ENCODE measurements around the gene DOC2B. TPM values are rescaled to one million over a fixed set of nuclear protein-coding genes. Genes with fewer than 3 reads are reported as not detected.

Gene DOC2B
- total RNA-seq, 4 donors from 2014 or later, result 5.3 to 45.6 (median 20.5) TPM

DNA sequence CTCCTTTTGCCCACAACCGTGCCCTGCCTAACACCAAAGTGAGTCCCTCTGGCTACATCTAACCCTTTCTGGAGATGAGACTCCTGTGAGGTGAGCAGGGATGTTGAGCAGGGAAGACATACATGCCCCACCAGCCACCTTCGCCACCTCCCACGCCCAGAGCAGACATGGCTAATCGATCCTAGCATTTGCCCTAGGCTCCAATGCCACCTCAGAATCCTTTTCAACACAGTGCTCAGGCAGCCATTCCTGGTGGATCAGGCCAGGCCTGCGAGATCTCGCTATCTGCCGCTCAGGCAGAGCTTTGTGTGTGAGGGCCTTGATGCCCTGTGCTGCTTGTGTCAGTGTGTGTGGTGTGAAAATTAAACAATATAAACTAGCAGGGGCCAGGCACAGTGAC lies 23.1 kb downstream of the DOC2B start:
- no peak for TF ChIP-seq CTCF (IDR thresholded peaks at IDR 0.05; ENCODE audit: low read depth)

DNA sequence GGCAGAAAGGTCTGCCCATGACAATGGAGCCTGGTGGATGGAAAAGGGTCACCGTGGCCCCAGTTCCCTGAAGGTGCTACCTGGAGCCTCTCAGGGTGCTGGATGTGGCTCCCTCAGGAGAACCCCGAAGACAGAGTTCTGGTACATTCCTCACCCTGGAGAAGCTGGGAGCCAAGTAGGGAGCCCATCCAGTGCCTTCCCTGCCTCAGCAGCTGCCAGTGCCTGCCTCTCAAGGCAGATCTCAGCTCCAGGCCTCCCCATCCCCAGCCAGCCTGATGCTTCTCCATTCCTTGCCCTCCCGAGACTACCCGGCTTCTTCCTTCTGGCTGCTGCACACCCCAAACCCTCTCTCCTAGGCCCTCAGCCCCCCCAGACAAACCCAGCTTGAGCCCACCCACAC lies 23.5 kb downstream of the DOC2B start:
- no peak for TF ChIP-seq CTCF (IDR thresholded peaks at IDR 0.05; ENCODE audit: low read depth)

GRCh38 chr17:156946-157345 lies 24.5 kb downstream of the DOC2B start:
- TF ChIP-seq CTCF (IDR thresholded peaks at IDR 0.05; ENCODE audit: low read depth), result no peak

- no peak for TF ChIP-seq CTCF (IDR thresholded peaks at IDR 0.05; ENCODE audit: low read depth)
Observed at GRCh38 chr17:156094-156621, 25.3 kb downstream of the DOC2B start.

GRCh38 chr17:155576-155975 lies 25.9 kb downstream of the DOC2B start:
- no peak for TF ChIP-seq CTCF (IDR thresholded peaks at IDR 0.05; ENCODE audit: low read depth)

DNA sequence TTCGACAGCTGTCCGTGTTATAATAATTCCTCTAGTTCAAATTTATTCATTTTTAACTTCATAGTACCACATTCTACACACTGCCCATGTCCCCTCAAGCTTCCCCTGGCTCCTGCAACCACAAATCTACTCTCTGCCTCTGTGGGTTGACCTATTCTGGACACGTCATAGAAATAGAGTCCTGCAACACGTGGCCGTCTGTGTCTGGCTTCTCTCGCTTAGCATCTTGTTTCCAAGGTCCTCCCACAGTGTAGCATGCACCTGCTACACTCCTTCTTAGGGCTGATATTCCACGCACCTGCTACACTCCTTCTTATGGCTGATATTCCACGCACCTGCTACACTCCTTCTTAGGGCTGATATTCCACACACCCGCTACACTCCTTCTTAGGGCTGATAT lies 27.6 kb downstream of the DOC2B start:
- TF ChIP-seq CTCF (IDR thresholded peaks at IDR 0.05; ENCODE audit: low read depth), result no peak

DNA sequence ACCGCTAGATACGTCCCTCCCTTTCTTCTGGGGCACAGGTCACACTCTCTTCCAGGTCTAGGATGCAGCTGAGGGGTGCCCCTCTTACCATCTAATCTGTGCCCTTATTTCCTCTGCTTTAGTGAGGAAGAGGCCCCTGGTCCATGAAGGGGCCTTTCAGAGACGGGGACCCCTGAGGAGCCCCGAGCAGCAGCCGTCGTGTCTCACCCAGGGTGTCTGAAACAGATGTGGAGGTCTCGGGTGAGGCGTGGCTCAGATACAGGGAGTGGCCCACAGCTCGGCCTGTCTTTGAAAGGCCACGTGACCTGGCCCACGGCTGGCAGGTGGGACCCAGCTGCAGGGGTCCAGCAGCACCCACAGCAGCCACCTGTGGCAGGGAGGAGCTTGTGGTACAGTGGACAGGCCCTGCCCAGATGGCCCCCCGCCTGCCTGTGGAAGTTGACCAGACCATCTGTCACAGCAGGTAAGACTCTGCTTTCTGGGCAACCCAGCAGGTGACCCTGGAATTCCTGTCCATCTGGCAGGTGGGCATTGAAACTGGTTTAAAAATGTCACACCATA lies 28.5 kb downstream of the DOC2B start:
- TF ChIP-seq CTCF (IDR thresholded peaks at IDR 0.05; ENCODE audit: low read depth), result no peak

All from subcutaneous adipose tissue (tissue), 4 donors.